HepG2 (cell line): ENCODE measurements around the gene CCDC148. TPM values are rescaled to one million over a fixed set of nuclear protein-coding genes. Genes with fewer than 3 reads are reported as not detected.

Experiments used
- ATF1 ChIP-seq: IDR thresholded peaks from 2 replicates; pipeline ENCODE4 v1.6.1; 2016; ENCODE audit warnings: mild to moderate bottlenecking, control low read depth
- E2F2 ChIP-seq: sonication (generic); formaldehyde crosslinking; IDR thresholded peaks from 2 replicates; pipeline ENCODE4 v1.4.0; 2020; ENCODE audit warnings: missing genetic modification reagents, borderline replicate concordance
- ELF3 ChIP-seq: IDR thresholded peaks from 2 replicates; pipeline ENCODE4 v1.6.1; 2016; ENCODE audit warnings: missing genetic modification reagents, missing compliant biosample characterization
- ERF ChIP-seq: IDR thresholded peaks from 2 replicates; pipeline ENCODE4 v1.6.1; 2018; ENCODE audit warnings: missing biosample characterization, missing genetic modification reagents
- FOXA1 ChIP-seq, 2 experiments: fragments of 450-650 bp in 1 of 2; sonication (generic) in 1 of 2; formaldehyde crosslinking in 1 of 2; IDR thresholded peaks; 2 replicates each; pipeline versions ENCODE4 v1.4.0 to v1.6.1; 2016 to 2020; ENCODE audit warnings: missing genetic modification reagents in 1 of 2
- FOXA3 ChIP-seq: IDR thresholded peaks from 2 replicates; pipeline ENCODE4 v1.6.1; 2016; ENCODE audit warnings: missing genetic modification reagents, missing compliant biosample characterization
- FOXJ3 ChIP-seq: sonication (generic); formaldehyde crosslinking; IDR thresholded peaks from 2 replicates; pipeline ENCODE4 v1.4.0; 2020; ENCODE audit warnings: missing genetic modification reagents, mild to moderate bottlenecking, borderline replicate concordance
- HBP1 ChIP-seq: IDR thresholded peaks from 2 replicates; pipeline ENCODE4 v1.6.1; 2016; ENCODE audit warnings: low read depth, control low read depth
- HNF4A ChIP-seq: sonication (generic); formaldehyde crosslinking; IDR thresholded peaks from 2 replicates; pipeline ENCODE4 v1.4.0; 2020; ENCODE audit warnings: missing genetic modification reagents
- KLF15 ChIP-seq: sonication (generic); formaldehyde crosslinking; IDR thresholded peaks from 2 replicates; pipeline ENCODE4 v1.8.1; 2023; ENCODE audit warnings: borderline replicate concordance, mild to moderate bottlenecking, inconsistent platforms, missing genetic modification reagents, mixed read lengths
- MIXL1 ChIP-seq: IDR thresholded peaks from 2 replicates; pipeline ENCODE4 v1.6.1; 2016
- NFIC ChIP-seq: IDR thresholded peaks from 2 replicates; pipeline ENCODE4 v1.6.1; 2012; ENCODE audit warnings: mild to moderate bottlenecking, low read length, inconsistent platforms
- NR2F6 ChIP-seq, 2 experiments: IDR thresholded peaks; 2 replicates each; pipeline ENCODE4 v1.6.1; 2016; ENCODE audit warnings: antibody characterized with exemption in 1 of 2, mild to moderate bottlenecking in 1 of 2
- POLR2G ChIP-seq: fragments of 200-400 bp; formaldehyde crosslinking; IDR thresholded peaks from 2 replicates; pipeline ENCODE4 v1.6.1; 2018; ENCODE audit warnings: mild to moderate bottlenecking, low read depth, low read length, moderate library complexity
- RARA ChIP-seq: IDR thresholded peaks from 2 replicates; pipeline ENCODE4 v1.6.1; 2016; ENCODE audit warnings: missing genetic modification reagents, missing compliant biosample characterization
- SAFB2 ChIP-seq: sonication (generic); formaldehyde crosslinking; IDR thresholded peaks from 2 replicates; pipeline ENCODE4 v1.5.1; 2020; ENCODE audit warnings: missing genetic modification reagents, low read depth, mild to moderate bottlenecking, borderline replicate concordance
- SKI ChIP-seq: fragments of 450-650 bp; IDR thresholded peaks from one replicate; pipeline ENCODE4 v1.6.1; 2018; ENCODE audit warnings: mild to moderate bottlenecking; ENCODE audit not compliant: partially characterized antibody
- STAG1 ChIP-seq: sonication (generic); formaldehyde crosslinking; IDR thresholded peaks from 2 replicates; pipeline ENCODE4 v1.4.0; 2020; ENCODE audit warnings: missing genetic modification reagents
- TARDBP ChIP-seq: sonication (generic); formaldehyde crosslinking; IDR thresholded peaks from 2 replicates; pipeline ENCODE4 v1.8.0; 2022; ENCODE audit warnings: mild to moderate bottlenecking, missing genetic modification reagents
- TCF7L2 ChIP-seq: IDR thresholded peaks from 2 replicates; pipeline ENCODE4 v1.6.1; 2011; ENCODE audit warnings: mild to moderate bottlenecking, low read depth, low read length, moderate library complexity
- ZBTB43 ChIP-seq: sonication (generic); formaldehyde crosslinking; conservative IDR thresholded peaks from 2 replicates; pipeline ENCODE4 v1.4.0; 2020; ENCODE audit warnings: missing genetic modification reagents
- ZNF251 ChIP-seq: sonication (generic); formaldehyde crosslinking; IDR thresholded peaks from 2 replicates; pipeline ENCODE4 v1.9.0; 2021; ENCODE audit warnings: mild to moderate bottlenecking, missing genetic modification reagents
- ZNF644 ChIP-seq: IDR thresholded peaks from 2 replicates; pipeline ENCODE4 v1.6.1; 2016; ENCODE audit warnings: low read depth
- ZNF652 ChIP-seq: IDR thresholded peaks from 2 replicates; pipeline ENCODE4 v1.6.1; 2016; ENCODE audit warnings: low read depth, borderline replicate concordance
- ZNF766 ChIP-seq: sonication (generic); formaldehyde crosslinking; IDR thresholded peaks from 2 replicates; pipeline ENCODE4 v1.5.0; 2020; ENCODE audit warnings: missing genetic modification reagents, borderline replicate concordance
- polyA plus RNA-seq, 8 experiments: library from polyadenylated mRNA; depleted of rRNA in 3 of 8; stranded (reverse) in 7 of 8; unstranded in 1 of 8; fragments of >200 nt; fragmentation: Illumina TruSeq in 4 of 8; extraction: Trizol in 4 of 8; gene quantifications; 2 replicates each; pipeline versions ENCODE4 v1.2.1 to v1.2.3, GENCODE V29; 2011 to 2016; ENCODE audit warnings: low read depth in 4 of 8, missing spikeins in 1 of 8, mixed read lengths in 1 of 8; ENCODE audit not compliant: insufficient read depth in 1 of 8
- total RNA-seq, 5 experiments: library from RNA; depleted of rRNA; stranded (reverse); fragments of >200 nt; fragmentation: Illumina TruSeq; extraction: Trizol; gene quantifications; 2 replicates each; pipeline ENCODE4 v1.2.3, GENCODE V29; 2016; ENCODE audit warnings: low read depth in 1 of 5

CCDC148 gene
- total and polyA plus RNA-seq, 2 of the 13 experiments (the other 11 are each of a cell fraction or from before 2014, with no cell fraction given) = 0.30 to 0.49 TPM

- TF ChIP-seq ZBTB43 (peak; percentile 52; the same call in 1 of the 2 replicates), NR2F6 (IDR thresholded peaks at IDR 0.05) (peak; percentile 66), NR2F6 (CRISPR knock-in tag; IDR thresholded peaks at IDR 0.05) (peak; percentile 57; the same call in 1 of the 2 replicates), FOXJ3 (peak; percentile 90; the same call in 1 of the 2 replicates), E2F2 (CRISPR knock-in tag) (no peak), RARA (CRISPR knock-in tag) (peak; percentile 62), FOXA3 (peak; percentile 89), HBP1 (CRISPR knock-in tag) (0 out of 2 replicates have a peak, but pooled peaks have one; percentile 48), ELF3 (peak; percentile 95), STAG1 (CRISPR knock-in tag) (peak; percentile 9; the same call in 1 of the 2 replicates), MIXL1 (CRISPR knock-in tag) (peak; percentile 42; the same call in 1 of the 2 replicates), SKI (peak; percentile 15), ZNF644 (CRISPR knock-in tag) (peak; percentile 38; the same call in 1 of the 2 replicates), SAFB2 (CRISPR knock-in tag) (no peak), TCF7L2 (peak; percentile 62; the same call in 1 of the 2 replicates), FOXA1 (IDR thresholded peaks at IDR 0.05) (no peak), FOXA1 (CRISPR knock-in tag; IDR thresholded peaks at IDR 0.05) (peak; percentile 77), POLR2G (peak; percentile 48), ERF (peak; percentile 21; the same call in 1 of the 2 replicates), KLF15 (no peak), ZNF766 (CRISPR knock-in tag) (no peak), HNF4A (CRISPR knock-in tag) (peak; percentile 79), ZNF652 (CRISPR knock-in tag) (no peak), NFIC (peak; percentile 98), ATF1 (0 out of 2 replicates have a peak, but pooled peaks have one; percentile 73), ZNF251 (CRISPR knock-in tag) (no peak), TARDBP (peak; percentile 55; the same call in 1 of the 2 replicates)
These were observed 265.3 kb downstream of the CCDC148 start (continued) for GRCh38 chr2:158191076-158191895.
